DMS 273 (cell line): ENCODE measurements around the gene GFER.
"Not testable (repeated sequence)": the region's sequence is repeated elsewhere in the genome, so short reads cannot be mapped to it uniquely, and the experiment has no call there.

Experiments used
- DNase-seq: peaks from one replicate; lab custom pipeline; 2025; ENCODE audit not compliant: unreplicated experiment; lab: John Stamatoyannopoulos, UW

The GFER gene

DNA sequence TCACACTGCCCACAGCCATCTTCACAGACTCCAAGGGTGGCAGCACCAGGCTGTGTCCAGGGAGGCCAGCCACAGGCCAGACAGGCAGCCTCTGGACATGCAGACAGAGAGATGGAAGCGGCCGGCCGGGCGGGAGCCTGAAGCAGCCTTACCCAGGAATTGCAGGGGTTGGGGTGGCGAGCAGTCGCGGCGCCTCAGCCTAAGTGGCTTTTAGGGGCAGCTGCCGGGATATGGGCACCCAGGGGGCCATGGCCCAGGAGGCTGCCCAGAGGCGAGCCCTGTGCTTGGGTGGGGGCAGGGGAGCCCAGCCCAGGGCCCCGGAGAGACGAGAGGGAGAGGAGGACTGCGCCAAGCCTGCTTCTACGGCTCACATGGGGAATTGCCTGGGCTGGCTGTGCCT, 41.3 kb downstream of the GFER start:
- no peak for DNase-seq

DNA sequence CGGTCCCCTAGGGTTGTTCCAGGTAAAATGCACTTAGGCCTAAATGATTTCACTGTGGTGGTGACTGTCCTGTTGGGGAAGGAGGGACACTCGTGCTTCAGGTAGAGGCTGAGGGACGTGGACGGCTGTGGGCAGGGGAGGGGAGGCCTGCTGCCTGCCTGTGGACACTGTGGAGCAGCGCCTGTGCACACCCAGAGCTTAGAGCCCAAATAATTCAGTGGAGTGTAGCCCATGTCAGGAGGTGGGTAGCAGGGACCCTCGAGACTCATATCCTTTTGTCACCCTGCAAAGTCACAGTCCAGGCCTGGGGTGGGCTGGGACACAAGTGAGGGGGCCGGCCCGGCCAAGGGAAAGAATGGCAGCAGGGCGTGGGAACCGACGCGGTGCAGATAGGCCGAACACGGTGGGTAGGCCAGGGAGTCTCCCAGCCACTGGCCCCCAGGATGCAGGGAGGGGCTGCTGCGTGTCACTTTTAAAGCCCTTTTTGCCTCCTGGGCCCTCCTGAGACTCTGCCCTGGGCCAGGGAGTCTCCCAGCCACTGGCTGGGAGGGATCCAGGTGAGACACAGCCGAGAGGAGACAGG, 42.0 kb downstream of the GFER start:
- DNase-seq = no peak

DNA sequence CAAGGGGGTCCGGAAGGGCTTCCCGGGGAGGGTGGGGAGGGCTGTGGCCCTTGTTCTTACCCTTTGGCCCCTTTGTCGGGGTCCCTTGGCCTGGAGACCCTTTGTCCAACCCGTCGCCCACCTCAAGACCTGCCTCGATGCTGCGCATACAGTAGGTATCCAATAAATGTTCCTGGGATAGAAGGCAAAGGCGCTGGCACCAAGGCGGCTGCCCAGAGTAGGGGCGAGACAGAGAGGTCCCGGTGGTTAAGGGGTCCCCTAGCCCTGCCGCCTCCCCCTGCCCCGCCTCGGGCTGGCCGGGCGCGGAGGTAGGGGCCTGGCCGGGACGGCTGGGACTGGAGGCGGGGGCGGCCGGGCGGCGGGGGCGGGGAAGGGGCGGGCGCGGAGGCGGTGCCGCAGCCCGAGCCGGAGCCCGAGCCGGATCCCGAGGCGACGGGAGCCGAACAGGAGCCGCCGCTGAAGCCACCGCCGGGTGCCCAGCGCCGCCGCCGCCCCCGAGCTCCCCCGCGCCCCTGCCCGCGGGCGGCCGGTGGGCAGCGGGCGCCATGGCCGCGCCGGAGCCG, 42.5 kb downstream of the GFER start, which contains the start of gene NHERF2:
TSS of gene NHERF2 (plus strand) at position 442 of the 563 bp plus-strand sequence. CDS start at position 546, 104 bp downstream.
- DNase-seq = peak; percentile 66

DNA sequence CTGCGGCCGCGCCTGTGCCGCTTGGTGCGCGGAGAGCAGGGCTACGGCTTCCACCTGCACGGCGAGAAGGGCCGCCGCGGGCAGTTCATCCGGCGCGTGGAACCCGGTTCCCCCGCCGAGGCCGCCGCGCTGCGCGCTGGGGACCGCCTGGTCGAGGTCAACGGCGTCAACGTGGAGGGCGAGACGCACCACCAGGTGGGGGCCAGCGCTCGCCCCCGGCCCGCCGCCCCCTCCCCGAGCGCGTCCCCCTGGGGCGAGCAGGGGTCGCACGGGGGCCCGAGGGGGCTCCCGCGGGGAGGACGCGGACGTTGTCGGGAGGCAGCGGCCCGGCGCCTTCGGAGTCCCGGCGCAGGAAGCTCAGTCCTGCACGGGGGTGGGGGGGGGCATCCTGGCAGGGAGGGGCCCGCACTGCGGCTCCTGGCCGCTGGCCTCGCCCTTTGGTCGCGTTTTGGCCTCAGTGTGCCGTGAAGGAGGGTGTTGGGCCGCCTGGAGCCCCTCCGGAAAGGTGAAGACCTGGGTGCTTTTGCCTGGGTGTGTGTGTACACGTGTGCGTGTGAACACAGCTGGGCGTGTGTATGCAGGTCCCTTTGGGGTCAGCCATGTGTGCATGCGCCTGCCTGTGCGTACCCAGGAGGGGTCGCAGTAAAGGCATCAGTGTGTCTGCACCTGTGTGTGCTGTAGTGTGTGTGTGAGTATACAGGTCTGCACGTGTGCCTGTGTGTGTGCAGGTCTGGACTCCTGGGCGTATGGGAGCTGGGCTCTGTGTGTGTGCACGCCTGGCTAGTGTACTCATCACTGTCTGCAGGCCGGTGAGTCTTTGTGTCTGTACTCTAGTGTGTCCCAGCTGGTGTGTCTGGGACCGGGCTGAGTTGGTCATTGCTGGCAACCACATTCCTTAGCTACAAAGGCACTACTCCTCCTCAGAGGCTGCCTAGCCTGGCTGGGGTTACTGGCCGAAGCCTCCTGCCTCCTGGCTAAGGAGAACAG, 43.3 kb downstream of the GFER start:
- DNase-seq = no peak

DNA sequence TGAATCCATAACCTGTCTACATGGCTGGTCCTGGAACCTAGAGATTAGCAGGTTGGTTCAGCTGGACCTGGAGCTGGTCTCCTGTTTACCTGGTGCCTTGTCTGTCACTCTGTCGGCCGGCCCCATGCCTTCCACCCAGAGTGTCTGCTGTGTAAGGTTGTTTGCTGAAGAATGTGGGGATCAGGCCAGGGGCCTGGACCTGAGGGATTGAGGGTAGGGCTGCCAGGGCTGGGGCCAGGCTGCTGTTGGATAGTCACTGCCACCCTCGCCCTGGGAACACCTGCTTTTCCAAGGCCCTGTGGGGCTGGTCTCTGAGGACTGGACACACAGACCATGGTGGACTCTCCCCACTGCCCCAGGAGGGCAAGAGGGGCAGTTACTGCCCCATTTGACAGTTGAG, 44.2 kb downstream of the GFER start:
- no peak for DNase-seq

DNA sequence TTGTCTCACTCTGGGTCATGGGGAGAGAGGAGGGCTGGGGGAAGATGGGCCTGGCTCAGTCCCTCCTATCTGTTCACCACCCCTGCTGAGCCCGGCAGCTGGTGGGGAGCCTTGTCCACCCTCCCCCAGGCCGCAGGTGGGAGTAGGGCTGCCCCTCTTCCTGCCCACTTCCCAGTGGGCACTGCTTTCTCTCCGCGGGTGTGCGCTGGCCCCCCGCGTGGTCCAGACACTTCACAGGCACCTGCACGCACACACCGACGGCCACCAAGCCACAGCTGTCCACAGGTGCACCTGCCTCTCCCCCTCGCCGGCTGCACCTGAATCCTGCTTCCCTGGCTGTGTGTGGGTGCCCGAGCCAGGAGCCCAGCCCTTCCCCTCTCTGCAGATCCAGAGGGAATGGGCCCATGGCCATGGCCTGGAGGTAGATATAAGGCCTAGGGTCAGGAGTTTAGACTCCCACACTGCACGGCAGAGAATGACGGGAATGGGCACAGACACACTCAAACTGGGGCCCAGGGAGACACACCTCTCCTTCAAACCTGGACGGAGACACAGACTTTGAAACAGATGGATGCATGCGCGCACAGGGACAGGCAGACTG, 44.7 kb downstream of the GFER start:
- DNase-seq = no peak

DNA sequence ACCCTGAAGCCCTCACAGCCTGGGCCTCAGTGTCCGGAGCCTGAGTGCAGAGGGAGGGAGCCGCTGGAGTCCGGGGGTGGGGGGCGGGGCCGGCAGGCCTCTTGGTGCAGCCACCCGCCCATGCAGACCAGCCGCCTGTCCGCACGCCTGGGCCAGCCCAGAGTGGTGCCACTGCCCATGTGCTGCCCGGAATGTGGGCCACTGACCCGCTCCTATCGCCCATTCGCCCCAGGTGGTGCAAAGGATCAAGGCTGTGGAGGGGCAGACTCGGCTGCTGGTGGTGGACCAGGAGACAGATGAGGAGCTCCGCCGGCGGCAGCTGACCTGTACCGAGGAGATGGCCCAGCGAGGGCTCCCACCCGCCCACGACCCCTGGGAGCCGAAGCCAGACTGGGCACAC, 45.4 kb downstream of the GFER start:
- DNase-seq = no peak

DNA sequence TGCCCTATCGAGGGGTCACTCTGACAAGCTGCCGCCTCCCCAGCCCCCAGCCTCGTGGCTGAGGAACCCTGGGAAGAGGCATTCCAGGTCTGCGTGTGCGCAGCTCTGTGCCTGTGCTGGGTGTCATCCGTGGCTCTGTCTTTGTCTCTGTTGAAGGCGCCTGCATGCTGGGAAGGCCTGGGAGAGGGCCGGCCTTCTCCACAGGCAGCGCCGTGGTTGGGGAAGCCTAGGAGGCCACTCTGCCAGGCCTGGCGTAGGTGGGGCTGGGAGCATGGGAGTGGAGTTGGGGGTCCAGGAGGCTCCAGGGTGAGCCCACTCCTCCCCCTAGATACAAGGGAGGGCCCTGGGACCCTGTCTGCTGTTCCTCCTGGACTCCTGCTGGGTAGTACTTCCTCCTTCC, 46.0 kb downstream of the GFER start:
- no peak for DNase-seq

DNA sequence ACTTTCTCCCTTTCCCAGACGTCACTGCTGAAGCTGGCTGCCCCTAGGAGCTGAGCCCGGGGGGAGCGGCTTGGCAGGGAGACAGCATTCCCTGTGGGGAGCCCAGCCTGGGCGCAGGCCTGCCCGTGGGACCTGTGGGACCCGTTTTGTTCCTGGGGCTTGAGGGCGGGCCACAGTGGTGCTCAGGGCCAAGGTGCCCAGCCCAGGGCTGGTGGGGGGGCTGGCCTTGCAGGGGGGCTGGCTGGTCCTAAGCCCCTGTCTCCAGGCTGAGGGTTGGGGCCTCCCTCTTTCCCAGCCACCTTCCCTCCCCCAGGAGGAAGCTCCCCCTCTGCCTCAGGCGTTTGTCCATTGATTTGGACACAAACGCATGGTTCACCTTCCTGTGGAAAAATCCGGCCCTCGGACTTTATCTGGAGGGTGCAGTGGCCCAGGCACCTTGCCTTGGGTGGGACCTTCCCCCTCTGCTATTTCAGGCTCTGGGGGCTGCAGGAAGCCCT, 47.1 kb downstream of the GFER start:
- no peak for DNase-seq

DNA sequence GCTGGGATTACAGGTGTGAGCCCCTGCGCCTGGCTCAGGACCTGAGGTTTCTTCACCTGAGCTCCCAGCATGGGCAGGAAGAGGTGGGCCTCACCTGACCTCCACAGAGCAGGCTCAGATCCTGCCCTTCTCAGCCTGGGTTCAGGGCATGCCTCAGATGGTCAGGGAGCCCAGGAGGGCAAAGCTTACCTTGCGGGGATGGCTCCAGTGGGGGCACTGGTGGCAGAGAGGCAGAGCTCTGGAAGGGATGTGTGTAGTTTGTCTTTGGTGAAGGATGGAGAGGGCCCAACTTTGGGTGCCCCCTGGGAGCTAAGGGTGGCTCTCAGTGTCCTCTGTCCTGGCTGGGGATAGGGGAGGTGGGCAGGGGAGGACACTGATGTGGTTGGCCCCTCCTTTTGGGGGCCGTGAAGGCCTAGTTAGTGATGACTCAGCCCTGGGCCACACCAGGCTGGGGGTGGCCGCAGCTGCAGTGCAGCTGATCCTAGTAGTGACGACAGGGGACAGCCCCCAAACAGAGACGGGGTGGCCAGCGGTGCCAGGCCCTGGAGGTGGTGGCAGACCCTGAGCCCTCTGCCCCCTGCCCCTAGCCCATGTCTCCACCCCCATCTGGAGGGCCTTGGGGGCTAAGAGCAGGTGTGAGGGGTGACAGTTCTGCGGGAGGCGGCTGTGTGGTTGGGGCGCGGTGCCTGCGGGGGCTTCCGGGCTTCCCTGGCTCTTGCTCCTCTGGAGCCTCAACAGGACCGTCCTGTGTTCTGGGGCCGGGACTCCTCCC, 48.5 kb downstream of the GFER start:
- no peak for DNase-seq

DNA sequence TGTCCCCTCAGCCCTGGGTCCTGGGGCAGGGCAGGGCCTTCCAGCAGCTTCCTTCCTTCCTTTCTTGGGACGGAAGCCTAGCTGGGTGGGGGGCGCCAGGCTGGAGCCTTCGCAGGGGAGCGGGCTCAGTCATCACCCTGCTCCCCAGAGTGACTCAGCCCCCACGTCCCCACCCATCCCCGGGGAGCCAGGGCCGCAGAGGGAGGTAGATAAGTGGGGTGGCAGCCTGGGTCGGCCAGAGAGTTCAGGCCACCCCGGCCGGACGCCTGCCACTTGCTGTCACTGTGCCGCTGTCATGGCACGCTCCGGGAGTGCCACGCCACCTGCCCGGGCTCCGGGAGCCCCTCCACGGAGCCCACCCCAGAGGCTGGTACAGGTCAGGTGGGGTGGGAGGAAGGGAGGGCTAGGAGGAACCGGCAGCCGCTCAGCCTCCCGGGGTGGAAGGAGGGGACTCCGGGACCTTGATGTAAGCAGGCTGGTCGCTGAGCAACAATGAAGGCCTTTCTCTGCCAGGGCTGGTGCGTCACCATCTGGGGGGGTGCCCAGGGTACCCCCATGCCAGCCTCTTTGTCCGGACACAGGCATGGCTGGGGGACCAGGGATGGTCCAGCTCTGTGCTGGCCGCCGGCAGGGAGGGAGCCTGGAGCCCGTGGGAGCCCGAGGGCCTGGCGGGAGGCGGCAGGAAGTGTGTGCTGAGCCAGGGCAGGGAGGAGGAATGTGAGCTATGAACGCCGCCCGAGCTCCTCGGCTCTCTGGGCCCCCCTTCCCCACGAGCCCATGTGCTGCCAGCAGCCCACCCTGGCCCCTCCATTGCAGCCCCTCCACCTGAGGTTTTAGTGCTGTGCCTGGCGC, 49.3 kb downstream of the GFER start:
- DNase-seq = no peak

DNA sequence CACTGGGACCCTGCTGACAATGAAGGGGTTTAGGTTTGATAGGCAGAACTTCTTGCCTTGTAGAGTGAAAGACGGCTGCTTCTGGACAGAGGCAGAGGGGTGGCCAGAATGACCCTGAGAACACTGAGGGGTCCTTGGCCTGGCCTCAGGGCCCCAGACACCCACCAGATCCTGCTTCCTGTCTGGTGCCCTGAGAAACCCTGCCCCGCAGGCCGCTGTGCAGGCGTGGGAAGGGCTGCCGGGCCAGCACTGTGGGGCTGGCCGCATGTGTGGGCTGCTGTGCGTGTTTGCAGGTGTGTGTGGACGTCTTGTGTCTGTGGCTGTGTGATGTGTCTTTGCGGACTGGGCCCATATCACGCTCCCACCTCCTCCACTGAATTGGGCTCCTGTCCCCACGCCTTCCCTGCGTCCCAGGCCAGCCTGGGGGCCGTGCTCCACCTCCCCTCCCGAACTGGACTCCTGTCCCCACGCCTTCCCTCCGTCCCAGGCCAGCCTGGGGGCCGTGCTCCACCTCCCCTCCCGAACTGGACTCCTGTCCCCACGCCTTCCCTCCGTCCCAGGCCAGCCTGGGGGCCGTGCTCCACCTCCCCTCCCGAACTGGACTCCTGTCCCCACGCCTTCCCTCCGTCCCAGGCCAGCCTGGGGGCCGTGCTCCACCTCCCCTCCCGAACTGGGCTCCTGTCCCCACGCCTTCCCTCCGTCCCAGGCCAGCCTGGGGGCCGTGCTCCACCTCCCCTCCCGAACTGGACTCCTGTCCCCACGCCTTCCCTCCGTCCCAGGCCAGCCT, 50.1 kb downstream of the GFER start:
- DNase-seq = not testable (repeated sequence)

DNA sequence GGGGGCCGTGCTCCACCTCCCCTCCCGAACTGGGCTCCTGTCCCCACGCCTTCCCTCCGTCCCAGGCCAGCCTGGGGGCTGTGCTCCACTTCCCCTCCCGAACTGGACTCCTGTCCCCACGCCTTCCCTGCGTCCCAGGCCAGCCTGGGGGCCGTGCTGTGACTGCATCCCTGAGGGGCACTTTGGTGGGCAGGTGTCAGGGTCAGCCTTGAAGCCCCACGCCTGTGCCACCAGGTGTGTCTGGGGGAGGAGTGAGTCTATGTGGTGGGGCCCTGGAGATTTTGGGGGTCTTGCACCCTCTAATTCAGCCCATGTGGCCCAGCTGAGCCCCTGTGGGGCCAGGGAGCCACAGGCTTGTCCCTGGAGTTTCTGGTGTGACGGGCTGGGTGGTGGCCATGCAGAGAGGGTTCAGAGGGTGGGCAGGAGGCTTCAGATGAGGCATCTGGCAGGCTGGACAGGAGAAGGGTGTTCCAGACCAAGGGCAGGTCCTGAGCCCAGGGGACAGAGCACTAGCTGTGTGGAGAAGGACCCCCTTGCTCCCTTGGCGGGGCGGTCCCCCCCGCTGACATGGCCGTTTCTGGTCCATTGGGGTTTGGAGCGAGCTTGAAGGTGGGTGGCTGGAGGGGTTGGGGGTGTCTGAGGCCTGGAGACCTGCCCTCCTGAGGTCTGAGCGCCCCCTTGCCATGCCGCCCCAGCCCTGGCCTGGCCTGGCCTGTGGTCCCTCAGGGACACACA, 50.9 kb downstream of the GFER start:
- no peak for DNase-seq

DNA sequence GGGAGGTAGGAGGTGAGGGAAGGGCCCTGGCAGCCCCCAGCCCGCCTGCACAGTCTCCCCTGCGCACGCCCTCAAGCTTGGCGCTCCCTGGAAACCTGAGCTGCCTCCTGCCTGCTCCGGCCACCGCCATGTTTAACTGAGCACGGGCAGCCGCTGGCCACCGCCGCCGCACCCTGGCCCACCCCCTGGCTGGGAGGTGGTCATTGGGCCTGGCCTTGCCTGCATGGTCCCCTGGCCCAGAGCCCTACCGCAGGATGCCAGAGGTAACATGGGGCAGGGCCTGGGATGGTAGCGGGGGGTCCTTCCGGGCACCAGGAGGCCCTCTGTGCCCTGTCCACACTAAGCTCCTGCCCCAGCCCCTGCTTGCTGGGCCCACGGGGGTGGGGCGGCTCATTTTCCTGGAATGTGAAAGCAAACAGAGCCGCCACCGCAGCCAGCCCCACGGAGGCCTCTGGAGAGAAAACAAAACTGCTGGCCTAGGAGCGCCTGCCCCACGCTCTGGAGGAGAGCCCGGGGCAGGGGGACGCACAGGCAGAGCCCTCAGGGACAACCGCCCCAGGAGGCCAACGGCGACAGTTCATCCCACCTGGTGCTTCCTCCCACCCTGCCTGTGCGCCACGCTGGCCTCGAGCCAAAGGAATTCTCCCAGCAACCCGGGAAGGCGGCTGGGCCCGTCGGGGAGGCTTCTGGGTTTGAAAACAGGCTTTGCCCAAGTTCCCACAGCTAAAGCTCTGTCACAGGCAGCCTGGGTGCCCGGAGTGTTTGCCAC, 51.6 kb downstream of the GFER start:
- peak; percentile 39 for DNase-seq

DNA sequence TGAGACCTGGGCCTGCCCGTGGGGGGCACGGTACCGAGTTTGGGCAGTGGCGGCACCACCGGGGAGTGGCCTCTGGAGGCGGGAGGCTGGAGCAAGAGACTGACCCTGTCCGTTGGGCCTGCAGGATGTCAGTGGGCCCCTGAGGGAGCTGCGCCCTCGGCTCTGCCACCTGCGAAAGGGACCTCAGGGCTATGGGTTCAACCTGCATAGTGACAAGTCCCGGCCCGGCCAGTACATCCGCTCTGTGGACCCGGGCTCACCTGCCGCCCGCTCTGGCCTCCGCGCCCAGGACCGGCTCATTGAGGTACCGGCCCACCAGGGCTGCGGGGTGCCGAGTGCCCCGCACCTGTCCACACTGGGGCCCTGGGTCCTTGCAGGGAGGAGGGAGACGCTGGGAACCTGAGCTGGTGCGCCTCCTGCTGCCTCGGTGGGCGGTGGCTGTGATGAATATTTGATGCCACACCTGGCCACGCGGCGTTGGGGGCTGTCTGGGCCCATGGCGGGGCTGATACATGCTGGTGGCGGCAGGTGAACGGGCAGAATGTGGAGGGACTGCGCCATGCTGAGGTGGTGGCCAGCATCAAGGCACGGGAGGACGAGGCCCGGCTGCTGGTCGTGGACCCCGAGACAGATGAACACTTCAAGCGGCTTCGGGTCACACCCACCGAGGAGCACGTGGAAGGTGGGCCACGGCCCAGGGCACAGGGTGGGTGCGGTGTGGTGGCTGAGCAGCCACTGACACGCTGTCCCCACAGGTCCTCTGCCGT, 52.4 kb downstream of the GFER start:
- no peak for DNase-seq

DNA sequence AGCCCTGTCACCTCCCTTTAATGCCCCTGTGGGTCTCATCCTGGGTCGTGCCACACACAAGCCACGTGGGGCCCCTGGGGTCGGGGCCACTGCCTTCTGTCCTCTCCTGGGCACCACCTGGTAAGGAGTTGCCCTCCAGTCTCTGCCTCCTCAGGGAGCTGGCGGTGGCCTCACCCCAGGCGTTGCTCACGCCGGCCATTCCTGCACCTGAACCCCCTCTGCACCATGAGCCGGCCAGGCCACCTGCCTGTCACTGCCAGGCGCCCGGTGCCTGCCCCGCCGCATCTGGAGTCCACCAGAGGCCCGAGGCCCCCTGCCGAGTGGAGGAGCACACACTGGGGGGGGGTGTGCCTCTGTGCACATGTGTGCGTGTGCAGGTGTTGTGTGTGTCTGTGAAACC, 53.1 kb downstream of the GFER start:
- DNase-seq = no peak
